Erythroblast (primary cell): ENCODE results near the gene MED16.

ENCODE experiments used
- GATA1 ChIP-seq: IDR thresholded peaks from 2 replicates; pipeline ENCODE4 v1.6.1; 2011; ENCODE audit warnings: low read depth, mild to moderate bottlenecking, control low read depth, low read length, moderate library complexity
- POLR2A ChIP-seq: IDR thresholded peaks from 2 replicates; pipeline ENCODE4 v1.6.1; 2011; ENCODE audit warnings: mild to moderate bottlenecking, low read length

DNA sequence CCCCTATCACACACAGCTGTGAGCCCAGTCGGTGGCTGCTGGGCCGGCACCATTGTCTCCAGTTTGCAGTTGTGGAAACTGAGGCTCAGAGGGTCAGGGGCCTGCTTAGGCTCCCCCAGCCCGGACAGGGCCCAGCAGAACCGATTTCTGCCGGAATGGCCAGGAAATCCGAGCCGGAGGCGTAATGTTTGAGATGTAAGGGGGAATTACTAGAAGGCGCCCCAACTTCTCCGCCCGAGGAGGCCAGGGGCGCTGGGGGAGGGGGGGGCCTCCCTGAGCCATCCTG, 25.1 kb upstream of the MED16 start:
- TF ChIP-seq POLR2A (no peak), GATA1 (no peak)
